A172 (cell line): ENCODE measurements around the gene SCAF1. TPM values are rescaled to one million over a fixed set of nuclear protein-coding genes. Genes with fewer than 3 reads are reported as not detected.

Experiments
- DNase-seq: peaks from one replicate; pipeline ENCODE4 v3.0.0-alpha.2; 2015; ENCODE audit warnings: low spot score
- total RNA-seq: library from RNA; depleted of rRNA; stranded (reverse); fragments of >200 nt; shearing (Covaris generic); gene quantifications from 2 replicates; pipeline ENCODE4 v1.2.3, GENCODE V29; 2014

The SCAF1 gene
- total RNA-seq, 1 experiment from 2014 or later: 31.9 TPM

- no peak for DNase-seq
Measured at GRCh38 chr19:49643466-49643865, 1.5 kb downstream of the SCAF1 start.

GRCh38 chr19:49645592-49645991, 3.6 kb downstream of the SCAF1 start:
- DNase-seq: no peak

DNA sequence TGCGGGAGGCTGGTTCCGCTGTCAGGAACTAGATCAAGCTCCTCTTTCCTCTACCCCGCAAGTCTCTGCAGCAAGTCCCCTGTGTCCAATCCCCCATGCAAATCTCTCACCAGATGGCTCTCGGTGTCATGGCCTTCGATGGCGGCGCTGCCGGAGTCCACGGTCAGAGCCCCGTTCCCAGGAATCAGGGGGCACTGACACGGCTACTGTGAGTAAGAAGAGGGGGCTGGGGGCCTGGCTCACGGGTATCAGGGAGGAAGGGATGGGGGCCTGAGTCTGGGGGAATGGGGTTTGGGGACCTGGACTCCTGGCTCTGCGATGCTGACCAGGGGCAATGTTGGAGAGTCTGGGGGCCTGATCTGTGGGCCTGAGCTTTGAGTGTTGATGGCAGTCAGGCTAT, 4.0 kb downstream of the SCAF1 start:
- no peak for DNase-seq

- DNase-seq: no peak
Measured at GRCh38 chr19:49646586-49646985, 4.6 kb downstream of the SCAF1 start.

DNA sequence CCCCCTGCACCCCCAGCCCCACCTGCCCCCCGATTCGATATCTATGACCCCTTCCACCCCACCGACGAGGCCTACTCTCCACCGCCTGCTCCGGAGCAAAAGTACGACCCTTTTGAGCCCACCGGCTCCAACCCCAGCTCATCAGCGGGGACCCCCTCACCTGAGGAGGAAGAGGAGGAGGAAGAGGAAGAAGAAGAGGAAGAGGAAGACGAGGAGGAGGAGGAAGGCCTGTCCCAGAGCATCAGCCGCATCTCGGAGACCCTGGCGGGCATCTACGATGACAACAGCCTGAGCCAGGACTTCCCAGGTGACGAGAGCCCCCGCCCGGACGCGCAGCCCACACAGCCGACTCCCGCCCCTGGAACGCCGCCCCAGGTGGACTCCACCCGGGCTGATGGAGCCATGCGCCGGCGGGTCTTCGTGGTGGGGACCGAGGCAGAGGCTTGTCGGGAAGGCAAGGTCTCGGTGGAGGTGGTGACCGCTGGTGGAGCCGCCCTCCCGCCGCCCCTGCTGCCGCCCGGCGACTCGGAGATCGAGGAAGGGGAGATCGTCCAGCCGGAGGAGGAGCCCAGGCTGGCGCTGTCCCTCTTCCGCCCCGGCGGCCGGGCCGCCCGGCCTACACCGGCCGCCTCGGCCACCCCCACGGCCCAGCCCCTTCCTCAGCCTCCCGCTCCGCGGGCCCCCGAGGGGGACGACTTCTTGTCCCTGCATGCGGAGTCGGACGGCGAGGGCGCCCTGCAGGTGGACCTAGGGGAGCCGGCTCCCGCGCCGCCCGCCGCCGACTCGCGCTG, 9.2 kb downstream of the SCAF1 start:
- no peak for DNase-seq

DNA sequence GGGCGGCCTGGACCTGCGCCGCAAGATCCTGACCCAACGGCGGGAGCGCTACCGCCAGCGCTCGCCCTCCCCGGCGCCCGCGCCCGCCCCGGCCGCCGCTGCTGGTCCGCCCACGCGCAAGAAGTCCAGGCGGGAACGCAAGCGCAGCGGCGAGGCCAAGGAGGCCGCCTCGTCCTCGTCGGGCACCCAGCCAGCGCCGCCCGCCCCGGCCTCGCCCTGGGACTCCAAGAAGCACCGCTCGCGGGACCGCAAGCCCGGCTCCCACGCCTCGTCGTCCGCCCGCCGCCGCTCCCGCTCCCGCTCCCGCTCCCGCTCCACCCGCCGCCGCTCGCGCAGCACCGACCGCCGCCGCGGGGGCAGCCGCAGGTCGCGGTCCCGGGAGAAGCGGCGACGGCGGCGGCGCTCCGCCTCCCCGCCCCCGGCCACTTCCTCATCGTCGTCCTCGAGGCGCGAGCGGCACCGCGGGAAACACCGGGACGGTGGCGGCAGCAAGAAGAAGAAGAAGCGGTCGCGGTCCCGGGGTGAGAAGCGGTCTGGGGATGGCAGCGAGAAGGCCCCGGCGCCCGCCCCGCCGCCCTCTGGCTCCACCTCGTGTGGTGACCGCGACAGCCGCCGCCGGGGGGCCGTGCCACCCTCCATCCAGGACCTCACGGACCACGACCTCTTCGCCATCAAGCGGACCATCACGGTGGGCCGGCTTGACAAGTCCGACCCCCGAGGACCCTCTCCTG, 10.0 kb downstream of the SCAF1 start:
- DNase-seq: no peak

- no peak for DNase-seq
Measured at GRCh38 chr19:49652551-49653465, 10.8 kb downstream of the SCAF1 start.

DNA sequence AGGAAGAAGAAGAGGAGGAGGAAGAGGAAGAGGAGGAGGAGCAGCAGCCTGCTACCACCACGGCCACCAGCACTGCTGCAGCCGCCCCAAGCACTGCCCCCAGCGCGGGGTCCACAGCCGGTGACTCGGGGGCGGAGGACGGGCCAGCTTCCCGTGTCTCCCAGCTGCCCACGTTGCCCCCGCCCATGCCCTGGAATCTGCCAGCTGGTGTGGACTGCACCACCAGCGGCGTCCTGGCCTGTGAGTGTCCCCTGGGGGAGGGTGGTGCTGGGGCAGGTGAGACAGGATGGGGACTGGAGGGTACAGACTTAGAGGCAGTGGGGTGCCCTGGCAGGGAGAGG, 11.4 kb downstream of the SCAF1 start:
- DNase-seq: no peak

DNA sequence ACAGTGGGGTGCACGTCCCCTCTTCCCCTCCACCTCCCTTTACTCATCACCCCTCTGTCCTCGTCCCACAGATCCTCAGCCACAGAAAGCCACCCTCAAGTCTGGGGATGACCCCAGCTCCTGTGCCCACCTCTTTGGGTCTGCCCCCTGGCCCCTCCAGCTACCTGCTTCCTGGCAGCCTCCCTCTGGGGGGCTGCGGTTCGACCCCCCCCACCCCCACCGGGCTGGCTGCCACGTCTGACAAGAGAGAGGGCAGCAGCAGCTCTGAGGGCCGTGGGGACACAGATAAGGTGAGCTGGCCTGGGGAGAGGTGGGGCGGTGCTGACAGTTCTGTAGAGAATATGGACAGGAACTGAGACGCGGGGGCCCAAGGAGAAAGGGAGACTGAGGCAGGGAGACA, 12.6 kb downstream of the SCAF1 start:
- no peak for DNase-seq

DNA sequence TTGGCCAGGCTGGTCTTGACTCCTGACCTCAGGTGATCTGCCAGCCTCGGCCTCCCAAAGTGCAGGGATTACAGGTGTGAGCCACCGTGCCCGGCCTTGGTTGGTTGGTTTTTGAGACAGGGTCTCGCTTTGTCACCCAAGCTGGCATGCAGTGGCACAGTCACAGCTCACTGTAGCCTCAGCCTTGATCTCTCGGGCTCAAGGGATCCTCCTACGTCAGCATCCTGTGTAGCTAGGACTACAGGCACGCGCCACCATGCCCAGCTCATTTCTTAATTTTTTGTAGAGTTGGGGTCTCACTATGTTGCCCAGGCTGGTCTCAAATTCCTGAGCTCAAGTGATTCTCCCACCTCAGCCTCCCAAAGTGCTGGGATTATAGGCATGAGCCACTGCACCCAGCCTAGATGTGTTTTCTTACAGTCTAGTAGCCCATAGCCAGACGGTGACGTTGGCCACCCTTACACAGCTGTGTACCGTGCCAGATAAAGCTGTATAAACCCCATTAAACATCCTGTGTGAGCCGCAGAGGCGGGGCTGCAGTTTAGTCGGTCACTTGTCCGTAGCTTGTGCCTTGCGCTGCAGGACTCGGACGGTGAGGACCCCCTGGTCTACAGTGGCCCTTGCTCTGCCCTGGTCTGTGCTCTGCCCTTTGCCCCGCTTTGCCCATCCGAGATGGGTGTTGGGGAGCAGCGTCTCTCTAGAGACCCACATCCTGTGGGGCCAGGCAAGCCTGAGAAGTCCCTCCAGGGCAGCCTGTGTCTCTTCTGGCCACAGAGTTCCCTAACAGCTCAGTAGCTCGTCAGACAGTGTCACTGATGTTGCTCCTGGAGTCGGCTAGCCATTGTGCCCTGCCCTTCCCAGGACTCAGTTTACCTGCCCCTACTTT, 13.8 kb downstream of the SCAF1 start:
- no peak for DNase-seq

GRCh38 chr19:49656456-49657109, 14.6 kb downstream of the SCAF1 start:
- no peak for DNase-seq

GRCh38 chr19:49657493-49658138, 15.6 kb downstream of the SCAF1 start:
- DNase-seq: no peak

GRCh38 chr19:49658139-49658517, 16.1 kb downstream of the SCAF1 start:
- DNase-seq: no peak

DNA sequence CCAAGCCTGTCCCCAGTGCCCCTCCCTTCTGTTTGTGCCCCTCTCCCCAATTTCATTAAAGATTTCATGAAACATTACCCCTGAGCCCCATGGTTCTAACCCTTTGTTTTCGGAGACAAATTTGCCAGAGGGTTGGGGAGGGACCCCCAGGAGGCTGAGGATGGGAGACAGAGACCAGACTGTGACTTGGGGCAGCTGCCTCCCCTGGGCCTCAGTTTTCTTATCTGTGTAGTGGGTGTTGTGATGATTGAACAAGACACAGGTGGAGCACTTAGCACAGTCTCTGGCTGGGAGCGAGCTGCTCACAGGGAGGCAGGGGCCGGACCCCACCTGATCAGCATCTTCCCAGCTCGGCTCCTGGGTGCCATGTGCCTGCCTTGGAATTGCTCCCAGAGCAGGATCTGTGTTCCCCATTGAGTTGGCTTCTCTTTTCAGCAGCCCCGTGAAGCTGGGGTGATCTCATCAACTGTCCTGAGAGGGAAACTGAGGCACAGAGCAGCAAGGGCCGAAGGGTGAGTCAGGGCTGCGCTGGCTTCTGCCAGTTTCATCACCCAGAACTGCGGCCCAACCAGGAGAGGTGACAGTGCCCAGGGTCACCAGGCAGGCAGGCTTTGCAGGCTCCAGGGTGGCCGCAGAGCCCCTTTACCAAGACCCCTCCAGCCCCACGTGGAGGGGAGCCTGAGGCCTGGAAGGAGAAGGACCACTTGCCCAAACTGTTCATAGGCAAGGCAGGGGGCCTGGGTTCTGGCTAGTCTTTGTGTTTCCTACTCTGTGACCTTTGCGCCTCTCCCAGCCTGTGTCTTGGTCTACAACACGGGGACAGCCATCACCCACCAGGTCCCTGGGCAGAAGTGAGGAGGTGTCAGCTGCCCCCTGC, 16.8 kb downstream of the SCAF1 start:
- no peak for DNase-seq

DNA sequence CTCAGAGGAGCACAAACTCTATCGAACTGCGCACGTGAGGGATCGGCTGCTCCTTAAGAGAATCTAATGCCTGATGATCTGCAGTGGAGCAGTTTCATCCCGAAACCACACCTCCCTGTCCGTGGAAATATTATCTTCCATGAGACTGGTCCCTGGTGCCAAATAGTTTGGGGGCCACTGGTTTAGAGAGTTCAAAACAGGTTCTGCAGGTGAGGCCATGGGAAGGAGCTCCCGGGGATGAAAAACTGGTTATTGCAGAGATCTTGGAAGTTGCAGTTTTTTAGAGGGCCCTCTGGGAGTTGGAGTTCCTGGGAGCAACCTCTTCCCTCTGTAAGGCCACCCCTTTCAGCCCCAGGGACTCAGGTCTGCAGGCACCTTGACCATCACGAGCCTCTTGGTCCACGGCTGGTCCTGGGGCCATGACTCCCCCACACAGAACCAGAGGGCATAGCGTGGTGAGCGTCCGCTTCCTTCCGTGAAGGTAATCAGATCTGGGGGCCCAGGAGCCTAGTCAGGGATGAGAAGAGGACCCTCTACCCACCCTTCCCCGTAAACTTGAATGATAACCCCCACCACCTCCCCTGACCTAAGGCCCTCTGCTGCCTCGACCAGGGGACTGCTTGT, 18.4 kb downstream of the SCAF1 start:
- no peak for DNase-seq

DNA sequence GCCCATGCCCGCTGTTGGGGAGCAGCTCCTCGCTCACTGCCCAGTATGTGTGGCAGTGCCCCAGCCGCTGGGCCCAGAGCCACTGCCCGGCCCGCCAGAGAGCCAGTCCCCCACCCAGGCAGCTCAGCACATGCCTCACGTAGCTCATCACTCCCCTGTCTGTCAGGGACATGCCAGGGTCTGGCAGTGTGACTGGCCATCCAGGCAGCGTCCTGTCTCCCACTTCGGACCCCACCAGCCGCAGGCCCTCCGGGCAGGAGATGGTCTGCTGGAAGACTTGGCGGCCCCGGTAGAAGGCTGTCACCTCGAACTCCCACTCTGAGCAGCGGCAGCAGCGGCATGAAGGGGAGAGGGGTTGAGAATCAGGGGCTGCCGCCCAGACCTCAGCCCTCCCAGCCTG, 20.0 kb downstream of the SCAF1 start:
- DNase-seq: no peak

GRCh38 chr19:49663224-49663623, 21.2 kb downstream of the SCAF1 start:
- no peak for DNase-seq

DNA sequence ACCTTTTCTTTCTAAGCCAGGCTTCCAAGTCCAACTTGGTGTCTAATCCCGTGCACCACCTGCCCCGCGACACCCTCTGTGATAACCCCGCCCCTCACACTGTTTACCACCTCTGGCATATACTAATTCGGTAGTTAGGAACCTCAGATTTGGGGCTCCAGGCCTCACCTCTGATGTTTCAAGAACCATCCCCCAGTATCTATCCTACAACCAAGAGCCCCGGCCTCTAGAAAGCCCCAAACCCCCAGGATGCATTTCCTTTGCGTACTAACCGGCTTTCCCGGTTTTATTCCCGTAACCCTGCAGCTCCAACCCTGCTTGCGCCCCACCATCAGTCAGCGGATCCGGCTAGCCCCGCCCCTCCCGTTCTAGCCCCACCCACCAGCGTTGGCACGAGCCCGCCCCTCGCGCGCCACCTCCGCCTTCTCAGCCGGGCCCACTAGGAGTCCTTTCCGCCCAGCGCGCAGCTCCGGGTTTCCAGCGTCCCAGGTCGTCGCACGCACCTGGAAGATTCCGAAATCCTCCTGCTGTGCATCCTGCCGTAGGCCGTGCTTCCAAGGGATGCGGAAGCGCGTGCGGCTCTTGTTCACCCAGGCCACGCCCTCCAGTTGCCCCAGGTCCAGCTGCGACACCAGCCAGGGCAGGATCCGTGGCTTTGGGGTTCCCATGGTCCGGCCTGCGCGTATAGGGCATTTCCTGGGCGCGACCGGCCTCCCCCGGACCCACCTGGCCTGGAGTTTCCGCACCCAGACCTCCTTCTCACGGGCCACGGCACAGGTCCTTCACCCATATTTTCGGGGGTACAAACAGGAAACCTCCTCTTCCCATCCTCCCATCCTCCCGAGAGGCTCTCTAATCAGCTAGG, 22.4 kb downstream of the SCAF1 start:
- DNase-seq: peak; percentile 74
